CD14-positive monocyte (primary cell): Measurements from ENCODE around the gene NEK2. TPM values are rescaled to one million over a fixed set of nuclear protein-coding genes. Genes with fewer than 3 reads are reported as not detected.
"Not testable (repeated sequence)": the region's sequence is repeated elsewhere in the genome, so short reads cannot be mapped to it uniquely, and the experiment has no call there.

ENCODE experiments used
- DNase-seq, 3 donors: peaks; one replicate each; pipeline ENCODE4 v3.0.0-alpha.2; 2011 to 2022
- H2AFZ ChIP-seq: 2 replicates; pipeline ENCODE4 v1.6.0; 2012; ENCODE audit warnings: mild to moderate bottlenecking, low read depth, low read length, inconsistent platforms; ENCODE audit not compliant: insufficient read depth, poor library complexity, severe bottlenecking
- H3K27ac ChIP-seq, 2 donors: 1 replicate in 1 of 2; 2 replicates in 1 of 2; pipeline ENCODE4 v1.5.1; 2012 to 2013; ENCODE audit warnings: low read length in 2 of 2, control low read depth in 1 of 2, inconsistent platforms in 1 of 2, low read depth in 1 of 2, mild to moderate bottlenecking in 1 of 2
- H3K27me3 ChIP-seq, 2 donors: one replicate each; pipeline versions ENCODE4 v1.6.0 to v1.6.1; 2011 to 2013; ENCODE audit warnings: low read length in 2 of 2; ENCODE audit not compliant: control insufficient read depth in 2 of 2, insufficient read depth in 2 of 2
- H3K36me3 ChIP-seq, 2 donors: replicated peaks in 1 of 2; 1 replicate in 1 of 2; 2 replicates in 1 of 2; pipeline versions ENCODE4 v1.5.1 to v1.6.1; 2012 to 2013; ENCODE audit warnings: low read length in 2 of 2, control low read depth in 1 of 2, inconsistent platforms in 1 of 2, mild to moderate bottlenecking in 1 of 2; ENCODE audit not compliant: insufficient read depth in 2 of 2, control insufficient read depth in 1 of 2
- H3K4me1 ChIP-seq, 2 donors: 1 replicate in 1 of 2; 2 replicates in 1 of 2; pipeline versions ENCODE4 v1.5.1 to v1.6.1; 2012 to 2013; ENCODE audit warnings: low read length in 2 of 2, control low read depth in 1 of 2, inconsistent platforms in 1 of 2, mild to moderate bottlenecking in 1 of 2, moderate library complexity in 1 of 2; ENCODE audit not compliant: insufficient read depth in 2 of 2, control insufficient read depth in 1 of 2
- H3K4me2 ChIP-seq: replicated peaks from 2 replicates; pipeline ENCODE3; 2012; ENCODE audit warnings: low read length, moderate library complexity, mild to moderate bottlenecking; ENCODE audit not compliant: poor library complexity, severe bottlenecking; ENCODE audit errors: extremely low read depth
- H3K4me3 ChIP-seq, 3 experiments: fragments of 200-600 bp in 1 of 3; sonication (generic) in 1 of 3; replicated peaks in 1 of 3; 1 replicate in 2 of 3; 2 replicates in 1 of 3; pipeline ENCODE4 v1.5.1; 2011 to 2013; ENCODE audit warnings: low read length in 3 of 3, mild to moderate bottlenecking in 3 of 3, control low read depth in 2 of 3, low read depth in 2 of 3, inconsistent platforms in 1 of 3, moderate library complexity in 1 of 3
- H3K79me2 ChIP-seq: 2 replicates; pipeline ENCODE4 v1.6.0; 2012; ENCODE audit warnings: mild to moderate bottlenecking, control low read depth, inconsistent platforms, low read length, moderate library complexity; ENCODE audit not compliant: insufficient read depth
- H3K9ac ChIP-seq: 2 replicates; pipeline ENCODE4 v1.6.0; 2017; ENCODE audit warnings: low read length, mild to moderate bottlenecking; ENCODE audit not compliant: insufficient read depth, poor library complexity, severe bottlenecking
- H3K9me3 ChIP-seq, 2 donors: replicated peaks in 1 of 2; 1 replicate in 1 of 2; 2 replicates in 1 of 2; pipeline versions ENCODE4 v1.5.1 to v1.6.1; 2012 to 2013; ENCODE audit warnings: low read length in 2 of 2, control low read depth in 1 of 2; ENCODE audit not compliant: control insufficient read depth in 1 of 2, insufficient read depth in 1 of 2
- H4K20me1 ChIP-seq: 2 replicates; pipeline ENCODE4 v1.6.0; 2012; ENCODE audit warnings: mild to moderate bottlenecking, low read length, control low read depth, moderate library complexity; ENCODE audit not compliant: insufficient read depth
- H3K27ac Mint-ChIP-seq, 7 donors: one replicate each; pipeline ENCODE4 v1.8.0; 2020; ENCODE audit warnings: mild to moderate bottlenecking in 7 of 7, mixed read lengths in 7 of 7, moderate library complexity in 6 of 7, inconsistent platforms in 2 of 7
- H3K27me3 Mint-ChIP-seq, 3 donors: one replicate each; pipeline ENCODE4 v1.8.0; 2021 to 2022; ENCODE audit warnings: low read depth in 3 of 3, mild to moderate bottlenecking in 3 of 3, mixed read lengths in 3 of 3, moderate library complexity in 3 of 3, inconsistent platforms in 1 of 3
- H3K36me3 Mint-ChIP-seq, 2 donors: one replicate each; pipeline ENCODE4 v1.8.0; 2020; ENCODE audit warnings: mixed read lengths in 2 of 2, inconsistent platforms in 1 of 2, mild to moderate bottlenecking in 1 of 2
- H3K4me1 Mint-ChIP-seq: one replicate; pipeline ENCODE4 v1.8.0; 2020; ENCODE audit warnings: mild to moderate bottlenecking, mixed read lengths
- H3K4me3 Mint-ChIP-seq, 2 donors: one replicate each; pipeline ENCODE4 v1.8.0; 2020; ENCODE audit warnings: mild to moderate bottlenecking in 2 of 2, mixed read lengths in 2 of 2, moderate library complexity in 1 of 2
- H3K9me3 Mint-ChIP-seq, 7 donors: one replicate each; pipeline ENCODE4 v1.8.0; 2020 to 2022; ENCODE audit warnings: mixed read lengths in 7 of 7, mild to moderate bottlenecking in 6 of 7, moderate library complexity in 6 of 7, inconsistent platforms in 2 of 7
- WGBS: methylation state at CpG from one replicate; pipeline ENCODE4 v1.1.5; 2013; ENCODE audit warnings: missing lambda C conversion rate; ENCODE audit not compliant: insufficient coverage; 5-methylcytosine and 5-hydroxymethylcytosine counted together
- intact Hi-C, 2 donors: fragments of 100-400 bp; cut with micrococcal nuclease; formaldehyde crosslinking; loops; one replicate each; pipeline versions ENCODE4 v1.15.0 to v1.15.1; 2023
- polyA plus RNA-seq, 3 donors: library from polyadenylated mRNA; depleted of rRNA in 1 of 3; unstranded in 2 of 3; stranded (reverse) in 1 of 3; fragments of 300-500 nt in 2 of 3; fragments of >200 nt in 1 of 3; fragmentation: Illumina TruSeq in 2 of 3; gene quantifications; 1 replicate in 2 of 3; 2 replicates in 1 of 3; pipeline ENCODE4 v1.2.3, GENCODE V29; 2012 to 2021
- TF ChIP-seq, protein P1 (sequence below): fragments of 200-600 bp; IDR thresholded peaks from one replicate; pipeline ENCODE4 v1.8.0; 2022; ENCODE audit warnings: antibody characterized with exemption, mild to moderate bottlenecking

NEK2 gene
- polyA plus RNA-seq, 3 donors: not detected

DNA sequence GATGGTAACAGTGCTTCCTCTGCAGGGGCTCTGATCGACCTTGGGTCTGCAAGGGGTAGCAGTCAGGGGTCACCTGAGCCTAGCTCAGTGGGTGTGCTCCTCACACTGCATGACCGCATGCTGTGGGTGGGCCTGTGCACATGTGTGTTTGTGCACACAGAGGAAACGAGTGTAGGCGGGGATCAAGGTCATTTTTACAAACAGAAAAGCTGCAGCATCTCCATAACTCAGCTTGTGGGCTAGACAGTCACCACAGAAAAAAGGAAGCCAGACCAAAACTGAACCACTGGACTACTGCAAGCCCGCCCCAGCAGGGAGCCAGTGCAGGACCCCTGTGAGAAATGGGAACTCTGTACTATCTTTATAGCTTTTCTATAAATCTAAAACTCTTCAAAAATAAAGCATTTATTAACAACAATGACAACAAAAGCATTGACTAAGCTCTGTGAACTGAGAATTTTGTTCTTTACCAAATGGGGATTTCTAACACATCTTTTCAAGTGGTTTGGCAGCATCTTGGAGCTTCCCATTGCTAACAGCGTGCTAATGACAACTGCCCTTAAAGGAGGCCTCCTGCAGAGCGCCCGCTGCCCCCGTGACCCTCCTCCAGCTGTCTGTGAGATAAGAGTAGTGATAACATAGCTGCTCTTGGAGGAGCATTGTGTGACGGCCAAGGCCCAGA is 19.9 kb upstream of the NEK2 start:
- Histone ChIP-seq H3K9me3 (peaks cover 8 to 9% of the 10 kb centered on the region in 2 donors), H3K9ac (no peak overlapping the region), H3K27me3 (no peaks in the 10 kb centered on the region), H3K27ac (no peak overlapping the region), H3K79me2 (no peaks in the 10 kb centered on the region), H4K20me1 (no peaks in the 10 kb centered on the region), H2AFZ (no peak overlapping the region), H3K4me1 (peaks cover 4 to 9% of the 10 kb centered on the region in 2 donors), H3K4me2 (no peak overlapping the region), H3K4me3 (no peak overlapping the region), H3K36me3 (no peaks in the 10 kb centered on the region)
- DNase-seq: no peak
- peaks cover 3 to 12% (median 11%) of the 10 kb centered on the region in 7 donors for H3K9me3 Mint-ChIP-seq
- no peak overlapping the region for H3K27ac Mint-ChIP-seq
- peaks cover 0 to 6% of the 10 kb centered on the region in 2 donors for H3K36me3 Mint-ChIP-seq
- intact Hi-C loops: no loop called here
- 0% methylated on average over 1 of the region's 10 CpGs for WGBS
- H3K4me3 Mint-ChIP-seq: no peak overlapping the region
- TF ChIP-seq, protein P1, sequence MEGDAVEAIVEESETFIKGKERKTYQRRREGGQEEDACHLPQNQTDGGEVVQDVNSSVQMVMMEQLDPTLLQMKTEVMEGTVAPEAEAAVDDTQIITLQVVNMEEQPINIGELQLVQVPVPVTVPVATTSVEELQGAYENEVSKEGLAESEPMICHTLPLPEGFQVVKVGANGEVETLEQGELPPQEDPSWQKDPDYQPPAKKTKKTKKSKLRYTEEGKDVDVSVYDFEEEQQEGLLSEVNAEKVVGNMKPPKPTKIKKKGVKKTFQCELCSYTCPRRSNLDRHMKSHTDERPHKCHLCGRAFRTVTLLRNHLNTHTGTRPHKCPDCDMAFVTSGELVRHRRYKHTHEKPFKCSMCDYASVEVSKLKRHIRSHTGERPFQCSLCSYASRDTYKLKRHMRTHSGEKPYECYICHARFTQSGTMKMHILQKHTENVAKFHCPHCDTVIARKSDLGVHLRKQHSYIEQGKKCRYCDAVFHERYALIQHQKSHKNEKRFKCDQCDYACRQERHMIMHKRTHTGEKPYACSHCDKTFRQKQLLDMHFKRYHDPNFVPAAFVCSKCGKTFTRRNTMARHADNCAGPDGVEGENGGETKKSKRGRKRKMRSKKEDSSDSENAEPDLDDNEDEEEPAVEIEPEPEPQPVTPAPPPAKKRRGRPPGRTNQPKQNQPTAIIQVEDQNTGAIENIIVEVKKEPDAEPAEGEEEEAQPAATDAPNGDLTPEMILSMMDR: no peak
- peaks cover 12% of the 10 kb centered on the region for H3K4me1 Mint-ChIP-seq
- H3K27me3 Mint-ChIP-seq: peaks cover 2 to 13% (median 5%) of the 10 kb centered on the region in 3 donors

DNA sequence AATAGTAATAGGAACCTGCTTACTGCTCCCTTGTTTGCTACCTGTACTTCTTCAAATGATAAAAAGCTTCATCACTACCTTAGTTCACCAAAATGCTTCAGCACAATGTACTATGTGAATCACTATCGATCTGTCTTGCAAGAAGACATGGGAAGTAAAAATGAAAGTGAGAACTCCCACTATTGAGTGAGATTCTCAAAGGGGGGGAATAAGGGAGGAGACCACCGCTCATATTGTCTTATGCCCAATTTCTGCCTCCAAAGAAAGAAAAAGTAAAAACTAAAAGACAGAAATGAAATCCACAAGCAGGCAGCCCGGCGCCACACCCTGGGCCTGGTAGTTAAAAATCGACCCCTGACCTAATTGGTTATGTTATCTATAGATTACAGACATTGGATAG is 18.5 kb upstream of the NEK2 start:
- H3K36me3 ChIP-seq, H3K4me3 ChIP-seq, H4K20me1 ChIP-seq, H3K27ac ChIP-seq, H3K4me2 ChIP-seq, H3K27me3 Mint-ChIP-seq, H3K79me2 ChIP-seq, H3K9ac ChIP-seq, H3K27ac Mint-ChIP-seq, H3K4me3 Mint-ChIP-seq, H3K4me1 ChIP-seq, H3K27me3 ChIP-seq, H3K9me3 ChIP-seq, H2AFZ ChIP-seq, H3K36me3 Mint-ChIP-seq, DNase-seq, intact Hi-C loops, H3K4me1 Mint-ChIP-seq: not testable (repeated sequence)
- peaks cover 3 to 12% (median 10%) of the 10 kb centered on the region in 7 donors for H3K9me3 Mint-ChIP-seq
- WGBS: no CpG with 5 or more reads among the region's 5 CpGs
